Measurements from ENCODE around the gene KLHL29.

DNA sequence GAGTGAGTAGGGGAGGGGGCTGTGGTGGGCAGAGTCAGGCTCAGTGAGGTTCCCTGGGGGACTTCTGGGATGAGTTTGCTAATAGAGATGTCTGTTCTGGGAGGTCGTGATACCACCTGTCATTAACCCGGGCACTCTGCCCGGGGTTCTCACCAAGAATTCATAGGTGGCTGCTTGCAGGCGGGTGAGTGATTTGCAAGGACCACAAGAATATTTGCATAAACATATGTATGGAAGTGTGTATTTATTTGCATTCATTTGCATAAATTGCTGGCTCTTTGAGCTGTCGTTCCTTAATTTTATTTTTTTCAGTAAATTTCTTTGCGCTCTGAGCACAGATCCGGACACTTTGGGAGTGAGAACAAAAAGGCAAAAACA is 282.0 kb downstream of the KLHL29 start:
- TF ChIP-seq, protein P1, sequence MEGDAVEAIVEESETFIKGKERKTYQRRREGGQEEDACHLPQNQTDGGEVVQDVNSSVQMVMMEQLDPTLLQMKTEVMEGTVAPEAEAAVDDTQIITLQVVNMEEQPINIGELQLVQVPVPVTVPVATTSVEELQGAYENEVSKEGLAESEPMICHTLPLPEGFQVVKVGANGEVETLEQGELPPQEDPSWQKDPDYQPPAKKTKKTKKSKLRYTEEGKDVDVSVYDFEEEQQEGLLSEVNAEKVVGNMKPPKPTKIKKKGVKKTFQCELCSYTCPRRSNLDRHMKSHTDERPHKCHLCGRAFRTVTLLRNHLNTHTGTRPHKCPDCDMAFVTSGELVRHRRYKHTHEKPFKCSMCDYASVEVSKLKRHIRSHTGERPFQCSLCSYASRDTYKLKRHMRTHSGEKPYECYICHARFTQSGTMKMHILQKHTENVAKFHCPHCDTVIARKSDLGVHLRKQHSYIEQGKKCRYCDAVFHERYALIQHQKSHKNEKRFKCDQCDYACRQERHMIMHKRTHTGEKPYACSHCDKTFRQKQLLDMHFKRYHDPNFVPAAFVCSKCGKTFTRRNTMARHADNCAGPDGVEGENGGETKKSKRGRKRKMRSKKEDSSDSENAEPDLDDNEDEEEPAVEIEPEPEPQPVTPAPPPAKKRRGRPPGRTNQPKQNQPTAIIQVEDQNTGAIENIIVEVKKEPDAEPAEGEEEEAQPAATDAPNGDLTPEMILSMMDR (IDR thresholded peaks at IDR 0.05), result no peak
- TF ChIP-seq POLR2AphosphoS5 (IDR thresholded peaks at IDR 0.05; ENCODE audit: low read depth, low read length) (no peak), YY1 (IDR thresholded peaks at IDR 0.05; ENCODE audit: low read depth) (no peak), RFX5 (IDR thresholded peaks at IDR 0.05; ENCODE audit: low read length) (no peak), EZH2phosphoT487 (IDR thresholded peaks at IDR 0.05; ENCODE audit: borderline replicate concordance, low read depth) (no peak), TAF1 (IDR thresholded peaks at IDR 0.05; ENCODE audit: borderline replicate concordance, low read depth, low read length) (no peak), MXI1 (IDR thresholded peaks at IDR 0.05; ENCODE audit: low read depth, low read length) (no peak), JUND (IDR thresholded peaks at IDR 0.05) (no peak), GABPA (IDR thresholded peaks at IDR 0.05; ENCODE audit: low read depth) (no peak), MEF2A (IDR thresholded peaks at IDR 0.05; ENCODE audit: borderline replicate concordance, low read depth) (no peak), CHD2 (IDR thresholded peaks at IDR 0.05; ENCODE audit: low read length, partially characterized antibody) (no peak), EP300 (IDR thresholded peaks at IDR 0.05; ENCODE audit: borderline replicate concordance in 1 of 2, low read depth in 1 of 2, low read length in 1 of 2) (no peak), SIN3A (IDR thresholded peaks at IDR 0.05; ENCODE audit: borderline replicate concordance, low read depth, low read length) (no peak)

Data from SK-N-SH (cell line).